ENCODE measurements around the gene SRC. TPM values are rescaled to one million over a fixed set of nuclear protein-coding genes. Genes with fewer than 3 reads are reported as not detected.
"Not testable (repeated sequence)": the region's sequence is repeated elsewhere in the genome, so short reads cannot be mapped to it uniquely, and the experiment has no call there.

The SRC gene
- polyA plus RNA-seq, 1 donor: 16.6 TPM

GRCh38 chr20:37362821-37363220 lies 16.9 kb downstream of the SRC start:
- DNase-seq (ENCODE audit: low read depth): no peak

GRCh38 chr20:37363221-37364012 lies 17.5 kb downstream of the SRC start:
- no peak for DNase-seq (ENCODE audit: low read depth)

GRCh38 chr20:37364013-37364926 lies 18.3 kb downstream of the SRC start:
- DNase-seq (ENCODE audit: low read depth): no peak

GRCh38 chr20:37364927-37365272 lies 19.0 kb downstream of the SRC start:
- no peak for DNase-seq (ENCODE audit: low read depth)

GRCh38 chr20:37365760-37366638 lies 20.1 kb downstream of the SRC start:
- DNase-seq (ENCODE audit: low read depth): no peak

- DNase-seq (ENCODE audit: low read depth): no peak
Observed at GRCh38 chr20:37366743-37367142, 20.8 kb downstream of the SRC start.

GRCh38 chr20:37369846-37370245 lies 23.9 kb downstream of the SRC start:
- no peak for DNase-seq (ENCODE audit: low read depth)

GRCh38 chr20:37371845-37372244 lies 25.9 kb downstream of the SRC start:
- not testable (repeated sequence) for DNase-seq (ENCODE audit: low read depth)

GRCh38 chr20:37372441-37372840 lies 26.5 kb downstream of the SRC start:
- no peak for DNase-seq (ENCODE audit: low read depth)

- no peak for DNase-seq (ENCODE audit: low read depth)
Observed at GRCh38 chr20:37373020-37373598, 27.2 kb downstream of the SRC start.

- no peak for DNase-seq (ENCODE audit: low read depth)
Observed at GRCh38 chr20:37375227-37375626, 29.3 kb downstream of the SRC start.

GRCh38 chr20:37376324-37376723 lies 30.4 kb downstream of the SRC start:
- no peak for DNase-seq (ENCODE audit: low read depth)

- no peak for DNase-seq (ENCODE audit: low read depth)
Observed at GRCh38 chr20:37376791-37377190, 30.9 kb downstream of the SRC start.

GRCh38 chr20:37377346-37378081 lies 31.6 kb downstream of the SRC start:
- DNase-seq (ENCODE audit: low read depth): no peak

GRCh38 chr20:37378420-37378784 lies 32.5 kb downstream of the SRC start:
- DNase-seq (ENCODE audit: low read depth): no peak

GRCh38 chr20:37378785-37379598 lies 33.1 kb downstream of the SRC start:
- DNase-seq (ENCODE audit: low read depth): no peak

GRCh38 chr20:37379967-37380828 lies 34.3 kb downstream of the SRC start:
- no peak for DNase-seq (ENCODE audit: low read depth)

GRCh38 chr20:37380864-37381579 lies 35.1 kb downstream of the SRC start:
- DNase-seq (ENCODE audit: low read depth): no peak
